Activated naive CD8-positive, alpha-beta T cell treated with anti-CD3 and anti-CD28 coated beads, Interleukin-2, amount 50 U/mL, for 16 hours (primary cell): ENCODE data around the gene SLC2A8.

Source experiments
- DNase-seq: peaks from one replicate; pipeline ENCODE4 v3.0.0-alpha.2; 2020; ENCODE audit warnings: low read depth, low spot score

SLC2A8 gene, protein sequence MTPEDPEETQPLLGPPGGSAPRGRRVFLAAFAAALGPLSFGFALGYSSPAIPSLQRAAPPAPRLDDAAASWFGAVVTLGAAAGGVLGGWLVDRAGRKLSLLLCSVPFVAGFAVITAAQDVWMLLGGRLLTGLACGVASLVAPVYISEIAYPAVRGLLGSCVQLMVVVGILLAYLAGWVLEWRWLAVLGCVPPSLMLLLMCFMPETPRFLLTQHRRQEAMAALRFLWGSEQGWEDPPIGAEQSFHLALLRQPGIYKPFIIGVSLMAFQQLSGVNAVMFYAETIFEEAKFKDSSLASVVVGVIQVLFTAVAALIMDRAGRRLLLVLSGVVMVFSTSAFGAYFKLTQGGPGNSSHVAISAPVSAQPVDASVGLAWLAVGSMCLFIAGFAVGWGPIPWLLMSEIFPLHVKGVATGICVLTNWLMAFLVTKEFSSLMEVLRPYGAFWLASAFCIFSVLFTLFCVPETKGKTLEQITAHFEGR

DNA sequence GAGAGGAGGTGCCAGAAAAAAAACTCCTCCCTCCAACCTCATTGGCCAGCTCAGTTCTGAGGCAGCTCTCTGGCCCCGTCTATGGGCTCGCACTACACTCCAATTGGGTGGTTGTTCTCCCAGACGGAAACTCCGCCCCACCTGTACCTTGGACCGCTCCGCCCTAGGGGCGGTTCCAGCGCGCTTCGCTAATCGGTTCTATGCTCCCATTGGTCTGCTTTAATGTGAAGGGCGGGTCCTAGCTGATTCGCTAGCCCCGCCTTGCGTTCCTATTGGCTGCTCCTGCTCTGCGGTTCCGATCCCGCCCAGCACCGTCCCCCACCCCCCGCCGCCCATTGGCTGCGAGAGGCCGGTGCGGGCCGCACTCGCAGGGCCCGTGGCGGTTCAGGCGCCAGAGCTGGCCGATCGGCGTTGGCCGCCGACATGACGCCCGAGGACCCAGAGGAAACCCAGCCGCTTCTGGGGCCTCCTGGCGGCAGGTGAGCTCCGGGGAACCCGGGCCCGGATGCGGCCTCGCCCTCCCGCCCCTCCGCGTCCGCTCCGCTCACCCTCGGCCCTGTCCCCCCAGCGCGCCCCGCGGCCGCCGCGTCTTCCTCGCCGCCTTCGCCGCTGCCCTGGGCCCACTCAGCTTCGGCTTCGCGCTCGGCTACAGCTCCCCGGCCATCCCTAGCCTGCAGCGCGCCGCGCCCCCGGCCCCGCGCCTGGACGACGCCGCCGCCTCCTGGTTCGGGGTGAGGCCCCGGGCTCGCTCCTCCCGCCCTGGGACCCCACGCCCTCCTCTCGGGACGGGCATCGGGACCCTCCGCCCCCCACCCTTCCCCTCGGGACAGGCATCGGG lies at the start of gene SLC2A8:
SLC2A8 (plus strand) TSS at position 362 of the 838 bp plus-strand sequence; CDS start at position 424, 62 bp downstream.
- peak; percentile 48 for DNase-seq

GRCh38 chr9:127347831-127348776 lies 48.9 kb upstream of the SLC2A8 start:
- DNase-seq, result no peak

DNA sequence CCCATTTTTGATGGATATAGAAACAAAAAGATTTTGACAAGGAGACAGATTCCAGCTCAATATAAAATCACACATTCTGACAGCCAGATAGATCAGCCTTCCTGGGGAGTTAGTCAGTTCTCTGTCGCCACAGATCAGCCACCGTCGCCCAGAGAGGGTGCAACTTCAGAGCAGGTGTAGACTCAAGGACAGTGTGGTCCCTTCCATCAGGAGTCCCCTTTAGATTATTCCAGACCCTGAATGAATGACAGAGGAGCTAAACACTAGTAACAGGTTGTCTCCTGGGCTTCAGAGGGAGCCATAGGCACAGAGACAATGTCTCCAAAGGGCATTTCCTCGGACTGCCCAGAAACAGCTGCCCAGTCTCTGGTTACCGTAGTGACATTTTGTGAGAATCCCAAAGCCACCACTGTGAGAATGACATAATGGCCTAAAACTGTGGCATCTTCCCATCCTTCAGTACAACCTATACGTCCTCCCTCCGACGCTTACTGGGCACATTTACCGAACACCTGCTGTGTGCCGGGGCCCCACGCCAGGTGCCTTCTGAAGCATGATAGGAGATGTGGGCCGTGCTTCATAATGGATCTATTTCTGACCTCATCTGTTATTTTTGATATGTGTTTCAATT lies 47.4 kb upstream of the SLC2A8 start:
- DNase-seq, result no peak

GRCh38 chr9:127351182-127352166 lies 45.5 kb upstream of the SLC2A8 start:
- no peak for DNase-seq

DNA sequence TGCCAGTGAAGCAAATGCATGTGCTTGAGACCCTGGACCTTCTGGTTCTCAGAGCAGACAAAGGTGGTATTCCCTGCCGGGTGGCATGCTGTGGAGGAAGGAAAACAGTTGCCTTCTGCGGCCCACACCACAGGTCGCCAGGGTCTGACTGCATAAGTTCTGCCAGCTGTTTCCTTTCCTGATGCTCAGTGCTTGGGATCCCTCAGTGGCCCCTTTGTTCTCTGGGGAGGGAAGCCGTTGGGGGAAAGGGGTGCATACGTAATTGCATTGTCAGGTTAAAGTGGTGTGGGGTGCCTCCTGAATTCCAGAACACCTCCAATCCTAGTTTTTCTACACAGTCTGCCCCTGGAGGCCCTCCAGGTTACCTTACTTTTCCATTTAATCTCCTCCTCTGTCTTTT lies 43.1 kb upstream of the SLC2A8 start:
- no peak for DNase-seq

GRCh38 chr9:127356906-127357305 lies 40.1 kb upstream of the SLC2A8 start:
- DNase-seq, result no peak

- DNase-seq, result no peak
Measured at GRCh38 chr9:127358023-127358535, 38.9 kb upstream of the SLC2A8 start.

DNA sequence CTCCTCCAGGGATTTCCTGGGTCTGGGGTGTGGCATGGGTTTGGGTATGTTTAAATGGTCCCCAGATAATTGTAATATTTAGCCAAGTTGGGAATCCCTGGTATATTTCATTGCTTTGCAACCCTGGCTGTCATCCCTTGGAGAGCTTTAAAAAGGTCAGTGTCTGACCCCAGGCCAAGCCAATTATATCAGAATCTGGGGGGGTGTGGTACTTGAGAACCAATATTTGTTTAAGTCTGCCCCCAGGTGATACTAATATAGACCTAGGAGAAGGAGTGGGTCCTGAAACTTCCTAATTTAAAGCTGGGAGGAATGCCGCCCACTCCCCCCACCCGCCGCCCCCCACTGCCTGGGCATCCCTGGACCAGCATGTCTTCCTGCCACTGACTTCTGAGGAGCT lies 38.2 kb upstream of the SLC2A8 start:
- DNase-seq, result no peak

- DNase-seq, result no peak
Measured at GRCh38 chr9:127360250-127360649, 36.7 kb upstream of the SLC2A8 start.

- no peak for DNase-seq
Measured at GRCh38 chr9:127360829-127361228, 36.1 kb upstream of the SLC2A8 start.

- DNase-seq, result no peak
Measured at GRCh38 chr9:127361561-127361960, 35.4 kb upstream of the SLC2A8 start.

- DNase-seq, result no peak
Measured at GRCh38 chr9:127362829-127363228, 34.1 kb upstream of the SLC2A8 start.

DNA sequence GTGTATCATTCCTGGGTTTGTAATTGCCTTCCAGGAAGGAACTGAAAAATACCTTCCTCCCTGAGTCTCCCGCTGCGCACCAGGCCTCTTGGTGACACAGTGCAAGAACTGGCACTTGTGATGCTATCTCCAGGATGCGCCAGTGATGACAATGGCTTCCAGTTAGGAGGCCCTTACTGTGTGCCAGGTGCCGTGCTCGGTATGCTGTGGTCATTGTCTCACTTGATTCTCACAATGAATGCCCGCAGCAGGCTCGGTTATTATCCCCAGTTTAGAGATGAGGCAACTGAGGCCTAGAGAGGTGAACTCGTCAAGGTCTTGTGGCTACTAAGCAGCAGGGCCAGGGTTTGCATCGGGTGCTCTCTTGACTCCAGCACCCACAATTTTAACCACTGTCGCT lies 31.5 kb upstream of the SLC2A8 start:
- DNase-seq, result no peak

DNA sequence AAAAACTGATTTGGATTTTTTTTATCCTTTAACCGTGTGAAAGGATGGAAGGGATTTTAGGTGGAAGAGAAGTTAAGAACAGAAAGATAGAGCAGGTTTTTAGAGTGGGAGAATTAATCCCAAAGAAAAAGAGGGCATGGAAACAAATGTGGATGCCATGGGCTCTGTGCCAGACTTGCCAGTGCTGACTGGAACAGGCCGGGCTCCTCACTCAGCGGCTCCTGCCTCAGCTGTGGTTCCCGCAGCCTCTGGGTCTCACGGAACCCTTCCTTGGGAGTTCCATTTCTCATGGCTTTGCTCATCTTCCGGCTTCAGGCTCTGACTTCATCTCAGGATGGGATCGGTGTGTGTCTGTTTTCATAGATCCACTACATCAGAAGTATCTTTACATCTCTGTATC lies 30.4 kb upstream of the SLC2A8 start:
- no peak for DNase-seq

- no peak for DNase-seq
Measured at GRCh38 chr9:127368852-127369402, 28.0 kb upstream of the SLC2A8 start.

- no peak for DNase-seq
Measured at GRCh38 chr9:127369428-127369827, 27.5 kb upstream of the SLC2A8 start.

DNA sequence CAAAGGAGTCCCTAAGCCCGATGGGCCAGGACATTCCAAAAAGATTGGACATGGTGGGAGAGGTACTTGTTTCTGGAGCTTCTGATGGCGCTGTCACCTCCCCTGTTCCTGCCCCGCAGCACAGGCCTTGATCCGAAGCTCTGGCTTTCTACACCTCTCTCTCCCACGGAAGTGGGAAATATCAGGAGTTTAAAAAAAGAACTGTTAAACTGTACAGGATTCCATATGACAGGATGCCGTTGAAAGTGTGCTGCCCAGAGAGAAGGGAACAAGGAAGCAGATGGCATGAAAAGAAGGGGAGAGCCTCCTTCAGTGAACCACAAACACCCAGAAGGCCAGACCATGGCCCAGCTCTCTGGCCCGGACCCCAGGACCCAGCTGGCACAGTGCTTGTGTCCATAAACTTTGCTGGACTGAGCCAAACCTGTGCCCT lies 26.8 kb upstream of the SLC2A8 start:
- no peak for DNase-seq

- DNase-seq, result no peak
Measured at GRCh38 chr9:127370672-127371648, 26.0 kb upstream of the SLC2A8 start.
